ENCODE results near the gene PCSK9. TPM values are rescaled to one million over a fixed set of nuclear protein-coding genes. Genes with fewer than 3 reads are reported as not detected.

The PCSK9 gene
- polyA plus RNA-seq, 3 donors = not detected

GRCh38 chr1:55001311-55001710 is 38.0 kb upstream of the PCSK9 start:
- WGBS (ENCODE audit: insufficient coverage) = 100% methylated on average over 1 of the region's 4 CpGs
- Mint-ChIP-seq H3K27me3 (ENCODE audit: low read depth in 3 of 3) (peaks cover 20 to 32% (median 26%) of the 10 kb centered on the region in 3 donors), H3K27ac (no peak overlapping the region), H3K36me3 (peaks cover 0 to 3% of the 10 kb centered on the region in 2 donors), H3K9me3 (peaks cover 0 to 3% (median 0%) of the 10 kb centered on the region in 7 donors), H3K4me1 (peaks cover 10% of the 10 kb centered on the region), H3K4me3 (no peak overlapping the region)
- H3K4me2 ChIP-seq (replicated peaks; ENCODE audit: extremely low read depth, low read length, poor library complexity, severe bottlenecking) = no peak overlapping the region
- no peak overlapping the region for H3K27ac ChIP-seq (ENCODE audit: low read depth in 1 of 2, low read length in 2 of 2)
- no peaks in the 10 kb centered on the region for H3K79me2 ChIP-seq (ENCODE audit: insufficient read depth, low read length)
- DNase-seq = no peak
- TF ChIP-seq, protein P1, sequence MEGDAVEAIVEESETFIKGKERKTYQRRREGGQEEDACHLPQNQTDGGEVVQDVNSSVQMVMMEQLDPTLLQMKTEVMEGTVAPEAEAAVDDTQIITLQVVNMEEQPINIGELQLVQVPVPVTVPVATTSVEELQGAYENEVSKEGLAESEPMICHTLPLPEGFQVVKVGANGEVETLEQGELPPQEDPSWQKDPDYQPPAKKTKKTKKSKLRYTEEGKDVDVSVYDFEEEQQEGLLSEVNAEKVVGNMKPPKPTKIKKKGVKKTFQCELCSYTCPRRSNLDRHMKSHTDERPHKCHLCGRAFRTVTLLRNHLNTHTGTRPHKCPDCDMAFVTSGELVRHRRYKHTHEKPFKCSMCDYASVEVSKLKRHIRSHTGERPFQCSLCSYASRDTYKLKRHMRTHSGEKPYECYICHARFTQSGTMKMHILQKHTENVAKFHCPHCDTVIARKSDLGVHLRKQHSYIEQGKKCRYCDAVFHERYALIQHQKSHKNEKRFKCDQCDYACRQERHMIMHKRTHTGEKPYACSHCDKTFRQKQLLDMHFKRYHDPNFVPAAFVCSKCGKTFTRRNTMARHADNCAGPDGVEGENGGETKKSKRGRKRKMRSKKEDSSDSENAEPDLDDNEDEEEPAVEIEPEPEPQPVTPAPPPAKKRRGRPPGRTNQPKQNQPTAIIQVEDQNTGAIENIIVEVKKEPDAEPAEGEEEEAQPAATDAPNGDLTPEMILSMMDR (IDR thresholded peaks at IDR 0.05) = no peak
- peaks cover 4 to 9% of the 10 kb centered on the region in 2 donors for H3K4me1 ChIP-seq (ENCODE audit: control insufficient read depth in 1 of 2, insufficient read depth in 2 of 2, low read length in 2 of 2)
- no peaks in the 10 kb centered on the region for H3K36me3 ChIP-seq (replicated peaks in 1 of 2; ENCODE audit: control insufficient read depth in 1 of 2, insufficient read depth in 2 of 2, low read length in 2 of 2)
- H4K20me1 ChIP-seq (ENCODE audit: insufficient read depth, low read length) = no peaks in the 10 kb centered on the region
- no peak overlapping the region for H3K9ac ChIP-seq (ENCODE audit: insufficient read depth, low read length, poor library complexity, severe bottlenecking)
- intact Hi-C loops (cut with micrococcal nuclease) = no loop called here
- no peak overlapping the region for H2AFZ ChIP-seq (ENCODE audit: insufficient read depth, low read depth, low read length, poor library complexity, severe bottlenecking)
- no peak overlapping the region for H3K4me3 ChIP-seq (replicated peaks in 1 of 3; ENCODE audit: low read depth in 2 of 3, low read length in 3 of 3)
- H3K27me3 ChIP-seq (ENCODE audit: control insufficient read depth in 2 of 2, insufficient read depth in 2 of 2, low read length in 2 of 2) = peaks cover 14 to 34% of the 10 kb centered on the region in 2 donors
- H3K9me3 ChIP-seq (replicated peaks in 1 of 2; ENCODE audit: control insufficient read depth in 1 of 2, insufficient read depth in 1 of 2, low read length in 2 of 2) = peaks cover 0 to 9% of the 10 kb centered on the region in 2 donors

DNA sequence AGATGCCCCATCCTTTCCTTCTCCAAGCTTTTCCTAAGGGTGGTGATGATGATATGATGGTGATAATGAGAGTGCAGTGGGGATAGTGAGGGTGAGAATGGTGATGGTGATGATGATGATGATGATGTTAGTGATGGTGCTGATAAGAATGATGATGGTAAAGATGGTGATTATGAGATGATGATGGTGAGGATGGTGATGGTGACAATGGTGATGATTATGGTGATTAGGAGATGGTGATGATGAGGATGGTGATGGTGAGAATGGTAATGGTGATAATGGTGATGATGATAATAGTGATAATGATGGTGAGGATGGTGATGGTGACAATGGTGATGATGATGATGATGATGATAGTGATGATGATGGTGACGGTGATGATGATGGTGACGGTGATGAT is 36.7 kb upstream of the PCSK9 start:
- no CpG with 5 or more reads among the region's 2 CpGs for WGBS (ENCODE audit: insufficient coverage)
- Histone ChIP-seq H3K9ac (ENCODE audit: insufficient read depth, low read length, poor library complexity, severe bottlenecking) (no peak overlapping the region), H3K27ac (ENCODE audit: low read depth in 1 of 2, low read length in 2 of 2) (no peak overlapping the region), H3K36me3 (replicated peaks in 1 of 2; ENCODE audit: control insufficient read depth in 1 of 2, insufficient read depth in 2 of 2, low read length in 2 of 2) (no peaks in the 10 kb centered on the region), H3K4me2 (replicated peaks; ENCODE audit: extremely low read depth, low read length, poor library complexity, severe bottlenecking) (no peak overlapping the region), H3K9me3 (replicated peaks in 1 of 2; ENCODE audit: control insufficient read depth in 1 of 2, insufficient read depth in 1 of 2, low read length in 2 of 2) (peaks cover 0 to under 1% of the 10 kb centered on the region in 2 donors), H4K20me1 (ENCODE audit: insufficient read depth, low read length) (no peaks in the 10 kb centered on the region), H2AFZ (ENCODE audit: insufficient read depth, low read depth, low read length, poor library complexity, severe bottlenecking) (no peak overlapping the region), H3K27me3 (ENCODE audit: control insufficient read depth in 2 of 2, insufficient read depth in 2 of 2, low read length in 2 of 2) (peaks cover 2 to 20% of the 10 kb centered on the region in 2 donors), H3K4me3 (replicated peaks in 1 of 3; ENCODE audit: low read depth in 2 of 3, low read length in 3 of 3) (no peak overlapping the region), H3K4me1 (ENCODE audit: control insufficient read depth in 1 of 2, insufficient read depth in 2 of 2, low read length in 2 of 2) (no peaks in the 10 kb centered on the region), H3K79me2 (ENCODE audit: insufficient read depth, low read length) (no peaks in the 10 kb centered on the region)
- no peaks in the 10 kb centered on the region for H3K36me3 Mint-ChIP-seq
- peaks cover 0 to 2% (median 0%) of the 10 kb centered on the region in 7 donors for H3K9me3 Mint-ChIP-seq
- intact Hi-C loops (cut with micrococcal nuclease) = no loop called here
- TF ChIP-seq, protein P1 (IDR thresholded peaks at IDR 0.05) = no peak
- no peak overlapping the region for H3K4me3 Mint-ChIP-seq
- H3K4me1 Mint-ChIP-seq = no peaks in the 10 kb centered on the region
- peaks cover 7 to 18% (median 13%) of the 10 kb centered on the region in 3 donors for H3K27me3 Mint-ChIP-seq (ENCODE audit: low read depth in 3 of 3)
- no peak overlapping the region for H3K27ac Mint-ChIP-seq
- DNase-seq = no peak
